ENCODE results near the gene ZFAND3.
A peak's percentile ranks its signal among the peaks of the same experiment; 100 is the strongest.

The ZFAND3 gene, protein sequence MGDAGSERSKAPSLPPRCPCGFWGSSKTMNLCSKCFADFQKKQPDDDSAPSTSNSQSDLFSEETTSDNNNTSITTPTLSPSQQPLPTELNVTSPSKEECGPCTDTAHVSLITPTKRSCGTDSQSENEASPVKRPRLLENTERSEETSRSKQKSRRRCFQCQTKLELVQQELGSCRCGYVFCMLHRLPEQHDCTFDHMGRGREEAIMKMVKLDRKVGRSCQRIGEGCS
- 37.5 to 46.7 (median 38.1) reads per million in 3 donors for total RNA-seq

DNA sequence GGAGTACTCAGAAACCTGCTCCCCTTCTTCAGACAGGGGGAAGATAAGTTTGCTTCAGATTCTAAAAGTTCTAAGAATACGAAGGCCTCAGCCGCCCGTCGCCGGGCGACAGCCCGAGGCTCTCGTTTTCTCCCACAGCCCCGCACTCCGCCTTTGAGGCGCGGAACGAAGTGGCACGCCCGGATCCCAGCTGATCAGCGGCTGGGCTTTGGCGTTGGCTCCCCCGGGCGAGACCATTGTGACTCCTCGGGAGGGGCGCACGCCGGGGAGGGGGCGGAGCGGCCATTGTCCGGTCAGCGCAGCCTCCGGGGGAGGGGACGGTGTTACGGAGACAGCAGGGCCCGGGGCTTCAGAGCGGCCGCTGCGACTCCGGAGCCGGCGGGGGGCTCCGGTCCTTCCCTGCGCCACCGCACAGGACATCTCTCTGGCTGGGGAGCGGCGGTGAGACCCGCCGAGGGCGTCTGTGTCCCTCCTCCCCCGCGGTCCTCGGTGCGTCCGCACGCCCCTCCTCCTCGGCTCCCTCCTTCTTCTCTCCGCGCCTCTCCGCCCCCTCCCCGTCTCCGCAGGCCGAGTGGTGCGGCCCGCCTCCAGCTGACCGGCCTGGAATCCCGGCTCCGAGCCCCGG, at the start of gene ZFAND3:
Gene ZFAND3, plus strand, starts transcription at position 551 of the 625 bp plus-strand sequence. CDS start 219 bp downstream, outside the sequence.
- Histone ChIP-seq H3K36me3 (ENCODE audit: control insufficient read depth, insufficient read depth, low read length) (no peaks in the 10 kb centered on the region), H3K27me3 (replicated peaks; ENCODE audit: control insufficient read depth, insufficient read depth, low read length, poor library complexity, severe bottlenecking) (no peaks in the 10 kb centered on the region), H3K4me1 (ENCODE audit: control insufficient read depth, insufficient read depth, low read length, poor library complexity, severe bottlenecking) (peaks cover 24% of the 10 kb centered on the region), H3K9me3 (ENCODE audit: control insufficient read depth, low read length) (no peaks in the 10 kb centered on the region), H3K4me3 (ENCODE audit: insufficient read depth, low read depth, low read length, poor library complexity, severe bottlenecking) (peak within 1 kb of the TSS; percentile 98), H3K27ac (ENCODE audit: insufficient read depth, low read length, poor library complexity, severe bottlenecking) (peak within 1 kb of the TSS; percentile 99)
- DNase-seq = peak; percentile 82 to 87 (median 86)

DNA sequence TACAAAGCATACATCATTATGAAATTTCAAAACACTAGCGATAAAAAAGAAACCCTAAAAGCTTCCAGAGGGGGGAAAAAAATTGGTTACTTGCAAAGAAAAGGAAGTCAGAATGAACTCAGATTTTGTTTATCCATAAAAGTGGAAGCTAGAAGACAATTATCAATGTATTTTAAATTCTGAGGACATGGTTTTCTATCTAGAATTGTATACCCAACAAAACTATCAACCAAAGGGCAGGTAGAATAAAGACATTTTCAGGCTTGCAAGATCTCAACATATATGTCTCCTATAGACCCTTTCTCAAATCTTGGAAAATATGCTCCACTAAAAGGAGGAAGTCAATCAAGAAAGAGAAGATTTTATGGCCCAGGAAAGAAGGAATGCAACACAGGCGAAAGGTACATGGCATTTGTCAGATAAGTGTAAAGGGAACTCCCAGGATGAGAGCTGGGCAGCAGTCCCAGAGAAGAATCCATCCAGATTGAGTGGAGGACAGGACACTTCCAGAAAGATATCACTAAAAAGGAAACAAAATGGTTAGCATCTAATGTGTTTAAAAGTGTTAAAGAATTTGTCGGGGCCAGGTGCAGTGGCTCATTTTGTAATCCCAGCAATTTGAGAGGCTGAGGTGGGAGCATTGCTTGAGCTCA, 45.4 kb upstream of the ZFAND3 start:
- Histone ChIP-seq H3K9me3 (ENCODE audit: control insufficient read depth, low read length) (no peaks in the 10 kb centered on the region), H3K4me1 (ENCODE audit: control insufficient read depth, insufficient read depth, low read length, poor library complexity, severe bottlenecking) (no peaks in the 10 kb centered on the region), H3K27ac (ENCODE audit: insufficient read depth, low read length, poor library complexity, severe bottlenecking) (no peak overlapping the region), H3K36me3 (ENCODE audit: control insufficient read depth, insufficient read depth, low read length) (no peaks in the 10 kb centered on the region), H3K4me3 (ENCODE audit: insufficient read depth, low read depth, low read length, poor library complexity, severe bottlenecking) (no peak overlapping the region), H3K27me3 (replicated peaks; ENCODE audit: control insufficient read depth, insufficient read depth, low read length, poor library complexity, severe bottlenecking) (no peaks in the 10 kb centered on the region)
- no peak for DNase-seq

DNA sequence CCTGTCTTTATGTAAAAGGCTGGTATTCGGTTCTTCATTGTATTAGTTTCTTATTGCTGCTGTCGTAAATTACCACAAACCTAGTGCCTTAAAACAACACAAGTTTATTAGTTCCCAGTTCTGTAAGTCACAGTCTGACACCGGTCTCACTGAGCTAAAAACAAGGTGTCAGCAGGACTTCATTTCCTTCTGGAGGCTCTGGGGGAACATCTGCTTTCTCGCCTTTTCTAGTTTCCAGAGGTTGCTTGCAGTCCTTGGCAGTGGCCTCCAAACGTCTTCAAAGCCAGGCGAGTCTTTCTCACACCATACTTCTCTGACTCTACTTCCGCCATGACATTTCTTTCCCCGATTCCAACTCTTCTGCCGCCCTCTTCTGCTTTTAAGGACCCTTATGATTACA, 43.0 kb upstream of the ZFAND3 start:
- Histone ChIP-seq H3K4me1 (ENCODE audit: control insufficient read depth, insufficient read depth, low read length, poor library complexity, severe bottlenecking) (no peaks in the 10 kb centered on the region), H3K36me3 (ENCODE audit: control insufficient read depth, insufficient read depth, low read length) (no peaks in the 10 kb centered on the region), H3K9me3 (ENCODE audit: control insufficient read depth, low read length) (no peaks in the 10 kb centered on the region), H3K27ac (ENCODE audit: insufficient read depth, low read length, poor library complexity, severe bottlenecking) (no peak overlapping the region), H3K27me3 (replicated peaks; ENCODE audit: control insufficient read depth, insufficient read depth, low read length, poor library complexity, severe bottlenecking) (no peaks in the 10 kb centered on the region), H3K4me3 (ENCODE audit: insufficient read depth, low read depth, low read length, poor library complexity, severe bottlenecking) (no peak overlapping the region)
- no peak for DNase-seq

DNA sequence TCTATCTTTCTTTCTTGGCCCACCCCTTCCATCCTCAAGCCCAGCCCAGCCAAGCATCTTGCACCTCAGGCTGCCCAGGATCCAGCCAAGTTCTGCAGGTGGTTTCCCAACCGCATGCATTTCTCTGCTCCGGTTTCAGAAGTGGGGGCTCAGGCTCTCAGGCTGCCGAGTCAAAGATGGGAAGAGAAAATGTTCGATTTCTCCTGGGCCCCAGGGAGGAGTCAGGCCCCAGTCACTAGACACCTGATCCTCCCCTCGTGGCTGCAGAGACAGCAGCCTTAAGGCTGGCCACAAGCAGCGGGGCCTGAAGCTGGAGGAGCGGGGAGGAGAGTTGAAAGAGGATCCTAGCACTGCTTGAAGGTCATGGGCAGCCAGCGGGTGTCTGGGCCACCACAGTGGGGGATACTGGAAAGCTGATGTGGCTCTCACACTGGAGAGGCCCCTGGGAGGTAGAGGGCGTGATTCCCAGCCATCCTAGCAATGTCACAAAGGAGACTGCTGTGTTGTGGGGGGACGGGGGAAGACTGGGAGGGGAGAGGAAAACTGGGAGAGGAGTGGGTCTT, 42.2 kb upstream of the ZFAND3 start:
- H3K4me1 ChIP-seq (ENCODE audit: control insufficient read depth, insufficient read depth, low read length, poor library complexity, severe bottlenecking) = no peaks in the 10 kb centered on the region
- no peaks in the 10 kb centered on the region for H3K27me3 ChIP-seq (replicated peaks; ENCODE audit: control insufficient read depth, insufficient read depth, low read length, poor library complexity, severe bottlenecking)
- H3K9me3 ChIP-seq (ENCODE audit: control insufficient read depth, low read length) = no peaks in the 10 kb centered on the region
- H3K27ac ChIP-seq (ENCODE audit: insufficient read depth, low read length, poor library complexity, severe bottlenecking) = no peak overlapping the region
- no peaks in the 10 kb centered on the region for H3K36me3 ChIP-seq (ENCODE audit: control insufficient read depth, insufficient read depth, low read length)
- DNase-seq = no peak
- no peak overlapping the region for H3K4me3 ChIP-seq (ENCODE audit: insufficient read depth, low read depth, low read length, poor library complexity, severe bottlenecking)

DNA sequence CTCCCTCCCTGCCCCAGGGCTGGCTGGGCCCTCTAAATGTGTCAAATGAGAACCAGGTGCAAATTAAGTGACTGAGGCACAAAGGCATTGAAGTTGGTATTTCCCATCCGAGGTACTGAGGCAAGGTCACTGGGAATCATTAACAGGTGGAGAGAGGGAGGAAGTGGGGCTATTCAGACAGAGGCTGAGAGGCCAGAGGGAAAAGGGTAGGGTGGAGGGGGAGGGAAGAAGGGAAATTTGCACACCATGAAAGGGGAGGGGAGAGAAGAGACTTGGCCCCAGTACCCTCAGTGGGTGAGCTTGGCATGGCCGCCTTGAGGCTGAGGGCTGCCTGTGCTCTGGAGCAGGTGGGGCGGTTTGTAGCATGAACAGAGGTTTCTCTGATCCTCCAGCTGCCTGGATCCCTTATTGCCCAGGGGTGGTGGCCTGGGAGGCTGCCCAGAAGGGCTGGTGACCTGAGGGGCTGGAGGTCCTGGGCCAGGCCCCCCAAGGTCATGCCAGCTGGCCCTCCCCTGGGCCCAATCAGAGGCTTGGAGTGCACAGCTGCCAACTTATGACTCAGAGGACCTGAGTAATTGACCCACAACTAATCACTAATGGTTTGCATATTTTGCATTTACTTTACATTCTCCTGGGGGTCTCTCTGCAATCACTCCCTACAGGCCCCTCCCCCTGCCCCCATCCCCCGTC, 40.3 kb upstream of the ZFAND3 start:
- no peak for DNase-seq
- Histone ChIP-seq H3K4me3 (ENCODE audit: insufficient read depth, low read depth, low read length, poor library complexity, severe bottlenecking) (no peak overlapping the region), H3K36me3 (ENCODE audit: control insufficient read depth, insufficient read depth, low read length) (no peaks in the 10 kb centered on the region), H3K27ac (ENCODE audit: insufficient read depth, low read length, poor library complexity, severe bottlenecking) (no peak overlapping the region), H3K9me3 (ENCODE audit: control insufficient read depth, low read length) (no peaks in the 10 kb centered on the region), H3K27me3 (replicated peaks; ENCODE audit: control insufficient read depth, insufficient read depth, low read length, poor library complexity, severe bottlenecking) (no peaks in the 10 kb centered on the region), H3K4me1 (ENCODE audit: control insufficient read depth, insufficient read depth, low read length, poor library complexity, severe bottlenecking) (peaks cover 10% of the 10 kb centered on the region)

DNA sequence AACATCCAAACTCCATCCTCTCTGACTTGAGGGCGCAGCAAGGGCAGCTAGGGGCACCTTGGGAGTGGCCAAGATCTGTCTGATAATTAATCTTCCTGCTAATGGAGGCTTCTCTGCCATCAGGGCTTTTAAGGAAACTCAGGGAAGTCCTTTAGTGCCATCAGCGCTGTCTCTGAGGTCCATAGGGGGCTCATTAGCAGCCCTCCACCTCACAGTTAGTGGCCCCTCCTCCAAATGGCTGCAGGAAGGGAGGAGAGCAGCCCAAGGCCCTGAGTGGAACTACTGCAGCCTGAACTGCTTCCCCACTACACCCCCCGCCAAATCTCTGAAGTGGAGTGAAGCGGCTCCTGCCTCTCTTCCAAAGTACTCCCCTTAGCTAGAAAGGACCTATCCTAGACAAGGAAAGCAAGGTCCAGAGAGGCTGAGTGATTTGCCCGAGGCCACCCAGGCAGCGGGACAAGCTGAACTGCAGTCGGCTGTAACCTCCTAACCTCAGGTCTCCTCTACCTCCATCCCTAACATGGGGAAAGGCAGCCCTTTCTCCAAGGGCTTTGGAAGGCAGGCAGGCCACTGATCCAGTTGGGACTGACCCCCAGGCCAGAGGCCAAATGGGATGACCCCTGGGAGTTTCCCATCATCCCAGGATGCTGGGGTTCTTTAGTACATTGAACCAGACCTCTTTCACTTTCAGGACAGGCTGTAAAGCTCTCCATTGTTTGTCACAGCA, 39.5 kb upstream of the ZFAND3 start:
- no peak for DNase-seq
- Histone ChIP-seq H3K4me3 (ENCODE audit: insufficient read depth, low read depth, low read length, poor library complexity, severe bottlenecking) (no peak overlapping the region), H3K27me3 (replicated peaks; ENCODE audit: control insufficient read depth, insufficient read depth, low read length, poor library complexity, severe bottlenecking) (no peaks in the 10 kb centered on the region), H3K4me1 (ENCODE audit: control insufficient read depth, insufficient read depth, low read length, poor library complexity, severe bottlenecking) (peaks cover 12% of the 10 kb centered on the region), H3K9me3 (ENCODE audit: control insufficient read depth, low read length) (no peaks in the 10 kb centered on the region), H3K36me3 (ENCODE audit: control insufficient read depth, insufficient read depth, low read length) (no peaks in the 10 kb centered on the region), H3K27ac (ENCODE audit: insufficient read depth, low read length, poor library complexity, severe bottlenecking) (no peak overlapping the region)

DNA sequence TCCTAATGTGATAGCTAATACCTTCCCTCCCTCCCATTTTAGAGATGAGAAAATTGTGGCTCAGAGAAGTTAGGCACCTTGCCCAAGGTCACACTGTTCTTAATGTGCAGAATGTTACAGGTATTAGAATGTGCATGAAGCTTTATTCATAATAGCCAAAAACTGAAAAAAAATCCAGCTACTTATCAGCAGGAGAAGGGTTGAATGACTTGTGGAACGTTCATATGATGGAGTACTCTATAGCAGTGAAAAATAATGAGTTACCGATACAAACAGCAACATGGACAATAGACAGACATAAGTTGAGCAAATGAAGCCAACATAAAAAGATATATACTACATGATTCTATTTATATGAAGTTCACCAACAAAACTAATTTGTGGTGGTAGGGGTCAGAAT, 37.7 kb upstream of the ZFAND3 start:
- no peak overlapping the region for H3K4me3 ChIP-seq (ENCODE audit: insufficient read depth, low read depth, low read length, poor library complexity, severe bottlenecking)
- no peaks in the 10 kb centered on the region for H3K9me3 ChIP-seq (ENCODE audit: control insufficient read depth, low read length)
- peaks cover 12% of the 10 kb centered on the region for H3K4me1 ChIP-seq (ENCODE audit: control insufficient read depth, insufficient read depth, low read length, poor library complexity, severe bottlenecking)
- no peak overlapping the region for H3K27ac ChIP-seq (ENCODE audit: insufficient read depth, low read length, poor library complexity, severe bottlenecking)
- no peaks in the 10 kb centered on the region for H3K27me3 ChIP-seq (replicated peaks; ENCODE audit: control insufficient read depth, insufficient read depth, low read length, poor library complexity, severe bottlenecking)
- no peak for DNase-seq
- no peaks in the 10 kb centered on the region for H3K36me3 ChIP-seq (ENCODE audit: control insufficient read depth, insufficient read depth, low read length)

DNA sequence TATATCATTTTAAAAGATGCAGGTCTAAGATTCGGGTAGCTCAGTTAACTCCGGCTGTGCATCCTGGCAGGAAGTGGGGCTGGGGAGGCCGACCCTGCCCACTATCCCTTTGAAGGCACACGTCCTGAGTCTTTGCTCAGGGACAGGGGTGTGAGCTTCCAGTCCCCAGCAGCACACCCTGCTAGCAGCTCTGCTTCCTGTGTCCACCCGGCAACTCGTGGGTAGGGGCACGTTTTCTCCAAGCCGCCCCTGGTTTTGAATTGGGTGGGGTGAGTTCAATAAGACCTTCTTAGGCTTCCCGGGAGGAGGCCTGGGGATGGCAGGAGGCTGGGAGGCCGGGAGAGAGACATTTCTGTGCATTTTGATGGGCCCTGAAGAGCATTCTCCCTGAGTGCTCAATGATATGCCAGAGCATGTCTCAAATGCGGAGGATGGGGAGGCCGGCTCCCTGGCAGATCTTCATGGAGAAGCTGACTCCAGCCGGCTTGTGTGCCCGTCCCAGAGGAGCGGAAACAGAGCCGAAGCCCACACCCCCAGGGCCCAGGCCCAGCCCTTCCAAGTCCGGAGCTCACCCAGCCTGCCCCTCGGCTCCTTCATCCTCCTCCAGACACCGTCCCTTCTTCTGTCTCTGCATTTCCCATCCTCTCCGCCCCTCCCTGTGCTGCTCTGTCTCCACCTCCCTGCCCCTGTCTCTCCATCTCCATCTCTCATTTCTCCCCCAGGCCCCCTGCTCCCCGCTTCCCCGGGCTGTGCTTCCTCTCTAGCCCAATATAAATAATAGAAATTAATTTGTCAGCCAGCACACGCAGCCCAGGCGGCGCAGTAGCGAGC, 36.3 kb upstream of the ZFAND3 start:
- Histone ChIP-seq H3K4me1 (ENCODE audit: control insufficient read depth, insufficient read depth, low read length, poor library complexity, severe bottlenecking) (peaks cover 12% of the 10 kb centered on the region), H3K36me3 (ENCODE audit: control insufficient read depth, insufficient read depth, low read length) (no peaks in the 10 kb centered on the region), H3K27ac (ENCODE audit: insufficient read depth, low read length, poor library complexity, severe bottlenecking) (no peak overlapping the region), H3K9me3 (ENCODE audit: control insufficient read depth, low read length) (no peaks in the 10 kb centered on the region), H3K4me3 (ENCODE audit: insufficient read depth, low read depth, low read length, poor library complexity, severe bottlenecking) (peak overlapping the region; percentile 36), H3K27me3 (replicated peaks; ENCODE audit: control insufficient read depth, insufficient read depth, low read length, poor library complexity, severe bottlenecking) (no peaks in the 10 kb centered on the region)
- no peak for DNase-seq

Data from effector memory CD4-positive, alpha-beta T cell (primary cell).